ENCODE results near the gene GPC5.

GRCh38 chr13:91729859-91730258 is 331.4 kb downstream of the GPC5 start:
- no peak for TF ChIP-seq ZNF274 (IDR thresholded peaks at IDR 0.05; ENCODE audit: low read length)
- TF ChIP-seq ZNF274 (tag by site-specific recombination; IDR thresholded peaks at IDR 0.05; ENCODE audit: borderline replicate concordance): no peak
- TF ChIP-seq YY1 (tag by site-specific recombination; IDR thresholded peaks at IDR 0.05): no peak
- TF ChIP-seq CTCF (tag by site-specific recombination; IDR thresholded peaks at IDR 0.05): no peak
- TF ChIP-seq HOXD13 (CRISPR knock-in tag; IDR thresholded peaks at IDR 0.05; ENCODE audit: borderline replicate concordance): no peak
- no peak for TF ChIP-seq ZSCAN30 (tag by site-specific recombination; IDR thresholded peaks at IDR 0.05)
- TF ChIP-seq ZNF558 (tag by site-specific recombination; IDR thresholded peaks at IDR 0.05): no peak
- no peak for TF ChIP-seq PRDM4 (tag by site-specific recombination; IDR thresholded peaks at IDR 0.05)
- no peak for TF ChIP-seq REST (tag by site-specific recombination; IDR thresholded peaks at IDR 0.05)
- TF ChIP-seq ZNF121 (tag by site-specific recombination; IDR thresholded peaks at IDR 0.05): no peak
- TF ChIP-seq PBX3 (CRISPR knock-in tag; IDR thresholded peaks at IDR 0.05): no peak
- no peak for TF ChIP-seq GLI4 (tag by site-specific recombination; IDR thresholded peaks at IDR 0.05)
- no peak for TF ChIP-seq MEIS1 (CRISPR knock-in tag; IDR thresholded peaks at IDR 0.05; ENCODE audit: borderline replicate concordance)

Measured in HEK293 (cell line).